Activated CD8-positive, alpha-beta memory T cell treated with anti-CD3 and anti-CD28 coated beads, Interleukin-2, amount 10 ng/mL, durations not matched to agents 7 days and 5 days (primary cell): ENCODE data around the gene PPP5C. TPM values are rescaled to one million over a fixed set of nuclear protein-coding genes. Genes with fewer than 3 reads are reported as not detected.
"Not testable (repeated sequence)": the region's sequence is repeated elsewhere in the genome, so short reads cannot be mapped to it uniquely, and the experiment has no call there.

Source experiments
- ATAC-seq: fragments of 150-1000 bp; cut with Tn5 transposase; one replicate; pipeline ENCODE4 v1.10.0; 2021; ENCODE audit warnings: moderate library complexity
- CTCF ChIA-PET: fragments of 350-600 bp; sonication (Branson Sonifier 250); formaldehyde crosslinking; loops from one replicate; lab custom pipeline; 2021; ENCODE audit warnings: antibody characterized with exemption; lab: Charles Lee
- DNase-seq: peaks from one replicate; pipeline ENCODE4 v3.0.0-alpha.2; 2020
- H3K27ac Mint-ChIP-seq: one replicate; pipeline ENCODE4 v1.8.0; 2021; ENCODE audit warnings: mild to moderate bottlenecking, mixed read lengths
- H3K27me3 Mint-ChIP-seq: one replicate; pipeline ENCODE4 v1.8.0; 2021; ENCODE audit warnings: mixed read lengths
- H3K36me3 Mint-ChIP-seq: one replicate; pipeline ENCODE4 v1.8.0; 2021; ENCODE audit warnings: mild to moderate bottlenecking, mixed read lengths
- H3K4me1 Mint-ChIP-seq: one replicate; pipeline ENCODE4 v1.8.0; 2021; ENCODE audit warnings: mixed read lengths
- H3K4me3 Mint-ChIP-seq: one replicate; pipeline ENCODE4 v1.8.0; 2021; ENCODE audit warnings: mild to moderate bottlenecking, moderate library complexity, mixed read lengths
- H3K9me3 Mint-ChIP-seq: one replicate; pipeline ENCODE4 v1.8.0; 2022; ENCODE audit warnings: low read depth, mixed read lengths
- total RNA-seq, 2 experiments: library from RNA; stranded (reverse); gene quantifications; one replicate each; pipeline ENCODE4 v1.2.3, GENCODE V29; 2021

The PPP5C gene
- total RNA-seq, 2 experiments from 2014 or later, result 99.2 to 110 TPM

DNA sequence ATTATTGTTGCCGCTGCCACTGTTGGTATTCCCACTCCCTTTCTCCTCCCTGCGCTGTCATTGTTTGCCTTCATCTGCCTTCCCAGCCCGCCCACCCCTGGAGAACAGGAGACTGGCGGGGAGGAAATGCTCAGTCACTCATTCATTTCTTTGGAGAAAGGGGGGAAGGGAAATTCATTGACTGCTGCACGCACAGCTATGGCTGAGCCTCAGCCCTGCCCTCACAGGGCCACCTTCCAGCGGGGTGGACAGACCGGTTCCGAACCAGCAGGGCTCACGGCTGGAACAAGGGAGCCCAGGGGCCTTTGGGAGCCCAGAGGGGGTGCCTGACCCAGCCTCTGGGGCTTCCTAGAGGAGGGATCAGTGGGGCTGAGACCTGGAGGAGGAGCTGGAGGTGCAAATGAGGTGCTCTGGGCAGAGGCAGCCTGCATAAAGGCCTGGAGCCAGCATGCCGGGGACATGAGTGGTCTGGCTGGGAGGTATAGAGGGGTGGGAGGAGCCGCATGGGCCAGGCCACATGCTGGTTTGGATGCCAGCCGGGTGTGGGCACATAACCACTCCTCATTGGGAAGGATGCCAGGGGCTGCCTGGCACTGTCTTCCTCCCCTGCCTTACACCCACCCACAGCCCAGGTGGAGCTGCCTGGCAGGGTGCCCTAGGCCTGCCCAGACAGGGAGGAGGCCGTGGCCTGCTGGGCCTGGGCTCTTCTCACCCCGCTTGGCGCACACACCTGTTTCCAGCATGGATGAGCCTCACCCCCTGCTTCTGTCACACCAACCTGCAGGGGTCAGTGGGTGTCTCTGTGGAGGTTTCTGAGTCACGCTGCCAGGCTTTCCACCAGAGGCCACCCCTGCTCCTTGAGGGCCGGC is 26.8 kb downstream of the PPP5C start:
- Mint-ChIP-seq H3K4me3 (no peak overlapping the region), H3K36me3 (peaks cover 26% of the 10 kb centered on the region), H3K9me3 (no peaks in the 10 kb centered on the region), H3K4me1 (peaks cover 21% of the 10 kb centered on the region), H3K27ac (no peak overlapping the region), H3K27me3 (no peaks in the 10 kb centered on the region)
- ATAC-seq (no peak), DNase-seq (peak; percentile 22)
- CTCF ChIA-PET, result no interaction called here

- no peak overlapping the region for H3K4me3 Mint-ChIP-seq
- ATAC-seq, result no peak
- no peak overlapping the region for H3K27ac Mint-ChIP-seq
- H3K27me3 Mint-ChIP-seq, result no peaks in the 10 kb centered on the region
- peaks cover 28% of the 10 kb centered on the region for H3K36me3 Mint-ChIP-seq
- H3K9me3 Mint-ChIP-seq, result no peaks in the 10 kb centered on the region
- peak; percentile 19 for DNase-seq
- CTCF ChIA-PET, result no interaction called here
- peaks cover 18% of the 10 kb centered on the region for H3K4me1 Mint-ChIP-seq
These were observed 27.9 kb downstream of the PPP5C start for GRCh38 chr19:46374536-46375475.

- H3K36me3 Mint-ChIP-seq, result peaks cover 32% of the 10 kb centered on the region
- H3K4me3 Mint-ChIP-seq, DNase-seq, H3K27ac Mint-ChIP-seq, CTCF ChIA-PET, ATAC-seq, H3K27me3 Mint-ChIP-seq, H3K9me3 Mint-ChIP-seq: not testable (repeated sequence)
- peaks cover 15% of the 10 kb centered on the region for H3K4me1 Mint-ChIP-seq
These were observed 28.7 kb downstream of the PPP5C start for GRCh38 chr19:46375476-46376067.

GRCh38 chr19:46376241-46377153 is 29.6 kb downstream of the PPP5C start:
- no peak overlapping the region for H3K27ac Mint-ChIP-seq
- no peak overlapping the region for H3K4me3 Mint-ChIP-seq
- CTCF ChIA-PET, result interaction anchor here (1.5 kb wide), 1 partner anchor 27 kb away, joined by 4 read pairs; no protein-coding TSS in a partner anchor
- peaks cover 8% of the 10 kb centered on the region for H3K4me1 Mint-ChIP-seq
- no peaks in the 10 kb centered on the region for H3K27me3 Mint-ChIP-seq
- peaks cover 39% of the 10 kb centered on the region for H3K36me3 Mint-ChIP-seq
- H3K9me3 Mint-ChIP-seq, result no peaks in the 10 kb centered on the region
- DNase-seq (no peak), ATAC-seq (no peak)

DNA sequence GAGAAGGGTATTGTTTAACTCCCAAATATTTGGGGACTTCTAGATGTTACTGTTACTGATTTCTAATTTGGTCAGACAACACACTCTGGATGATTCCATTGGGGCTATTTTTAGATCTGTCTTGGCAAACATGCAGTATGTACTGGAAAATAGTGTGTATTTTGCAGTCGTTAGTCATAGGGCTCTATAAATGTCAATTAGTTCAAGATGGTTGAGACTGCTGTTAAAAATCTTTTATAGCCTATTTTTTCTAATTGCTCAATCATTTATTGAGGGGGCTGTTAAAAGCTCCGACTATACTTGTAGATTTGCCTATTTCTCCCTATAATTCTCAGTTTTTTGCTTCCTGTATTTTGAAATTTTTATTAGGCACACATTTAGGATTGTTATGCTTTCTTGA is 31.4 kb downstream of the PPP5C start:
- H3K4me3 Mint-ChIP-seq, result no peak overlapping the region
- no peaks in the 10 kb centered on the region for H3K27me3 Mint-ChIP-seq
- H3K9me3 Mint-ChIP-seq, result no peaks in the 10 kb centered on the region
- peaks cover 51% of the 10 kb centered on the region for H3K36me3 Mint-ChIP-seq
- DNase-seq (no peak), ATAC-seq (no peak)
- H3K4me1 Mint-ChIP-seq, result no peaks in the 10 kb centered on the region
- H3K27ac Mint-ChIP-seq, result no peak overlapping the region
- CTCF ChIA-PET, result interaction anchor here (1.4 to 1.5 kb wide), 2 partner anchors 10 to 25 kb away, joined by 3 to 4 read pairs; no protein-coding TSS in a partner anchor

DNA sequence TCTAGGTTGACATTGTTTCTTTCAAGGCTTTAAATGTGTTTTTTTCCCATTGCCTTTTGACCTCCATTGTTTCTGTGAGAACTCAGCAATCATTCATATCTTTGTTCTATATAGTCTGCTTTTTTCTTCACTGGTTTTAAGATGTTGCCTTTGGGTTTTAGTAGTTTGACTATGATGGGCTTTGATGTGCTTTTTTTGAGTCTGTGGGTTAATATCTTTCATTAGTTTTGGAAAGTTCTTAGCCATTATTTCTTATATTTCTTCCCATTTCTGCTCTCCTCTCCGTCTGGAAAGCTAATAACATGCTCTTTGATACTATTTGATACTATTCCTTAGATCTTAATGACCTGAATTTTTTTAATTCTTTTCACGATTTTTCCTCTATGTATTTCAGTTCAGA is 33.8 kb downstream of the PPP5C start:
- no peaks in the 10 kb centered on the region for H3K27me3 Mint-ChIP-seq

DNA sequence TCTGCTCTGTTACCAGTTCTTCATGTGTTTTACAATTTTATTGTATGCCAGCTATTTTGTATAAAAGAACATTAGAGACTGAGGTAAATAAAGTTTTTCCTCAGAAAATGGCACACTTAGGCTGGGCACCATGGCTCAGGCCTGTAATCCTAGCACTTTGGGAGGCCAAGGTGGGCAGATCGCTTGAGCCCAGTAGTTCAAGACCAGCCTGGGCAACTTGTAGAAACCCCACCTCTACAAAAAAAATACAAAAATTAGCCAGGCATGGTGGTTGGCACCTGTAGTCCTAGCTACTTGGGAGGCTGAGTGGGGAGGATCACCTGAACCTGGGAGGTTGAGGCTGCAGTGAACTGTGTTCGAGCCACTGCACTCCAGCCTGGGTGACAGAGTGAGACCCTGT is 34.5 kb downstream of the PPP5C start:
- ATAC-seq (no peak), DNase-seq (no peak)
- no peak overlapping the region for H3K27ac Mint-ChIP-seq
- no peak overlapping the region for H3K4me3 Mint-ChIP-seq
- H3K27me3 Mint-ChIP-seq, result no peaks in the 10 kb centered on the region
- CTCF ChIA-PET, result interaction anchor here (0.8 kb wide), 1 partner anchor 562 kb away, joined by 3 read pairs; no protein-coding TSS in a partner anchor
- peaks cover 54% of the 10 kb centered on the region for H3K36me3 Mint-ChIP-seq
- H3K4me1 Mint-ChIP-seq, result no peaks in the 10 kb centered on the region
- no peaks in the 10 kb centered on the region for H3K9me3 Mint-ChIP-seq

More for the DNA sequence above, 33.8 kb downstream of the PPP5C start:
- no peak overlapping the region for H3K27ac Mint-ChIP-seq
- no peak overlapping the region for H3K4me3 Mint-ChIP-seq
- ATAC-seq (no peak), DNase-seq (no peak)
- H3K4me1 Mint-ChIP-seq, result no peaks in the 10 kb centered on the region
- H3K9me3 Mint-ChIP-seq, result no peaks in the 10 kb centered on the region
- CTCF ChIA-PET, result no interaction called here
- H3K36me3 Mint-ChIP-seq, result peaks cover 59% of the 10 kb centered on the region

GRCh38 chr19:46381756-46382345 is 35.0 kb downstream of the PPP5C start:
- Mint-ChIP-seq H3K4me1 (no peaks in the 10 kb centered on the region), H3K36me3 (peaks cover 51% of the 10 kb centered on the region), H3K9me3 (no peaks in the 10 kb centered on the region), H3K27me3 (no peaks in the 10 kb centered on the region), H3K27ac (no peak overlapping the region), H3K4me3 (no peak overlapping the region)
- DNase-seq (no peak), ATAC-seq (no peak)
- CTCF ChIA-PET, result interaction anchor here (0.8 kb wide), 1 partner anchor 562 kb away, joined by 3 read pairs; no protein-coding TSS in a partner anchor

DNA sequence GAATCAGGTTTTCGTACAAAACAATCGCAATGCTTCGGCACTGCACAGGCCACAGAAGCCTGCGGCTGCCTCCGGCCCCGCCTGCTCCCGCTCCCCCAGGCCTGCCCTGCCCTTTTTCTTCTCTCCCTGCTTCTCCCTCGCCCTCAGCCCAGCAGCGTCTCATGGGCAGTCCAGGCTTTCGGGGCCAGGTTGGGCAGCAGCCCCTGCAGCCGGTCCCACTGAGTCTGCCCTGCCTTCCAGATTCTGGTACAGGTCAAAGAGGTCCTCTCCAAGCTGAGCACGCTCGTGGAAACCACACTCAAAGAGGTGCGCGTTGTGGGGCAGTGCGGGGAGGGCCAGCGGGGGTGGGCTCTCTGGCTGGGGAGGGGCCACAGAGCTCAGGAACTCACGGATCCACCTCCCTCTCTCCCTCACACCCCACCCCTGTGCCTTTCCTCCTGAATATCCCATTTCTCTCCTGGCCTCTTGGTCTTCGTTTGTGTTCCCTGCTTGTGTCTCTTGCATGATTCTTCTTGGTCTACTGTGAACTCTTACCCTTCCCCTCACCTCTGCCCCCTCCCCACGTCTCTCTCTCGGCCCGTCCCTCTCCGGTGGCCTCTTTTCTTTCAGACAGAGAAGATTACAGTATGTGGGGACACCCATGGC is 36.4 kb downstream of the PPP5C start:
- DNase-seq, result no peak
- Mint-ChIP-seq H3K9me3 (no peaks in the 10 kb centered on the region), H3K4me3 (no peak overlapping the region), H3K27ac (no peak overlapping the region), H3K27me3 (no peaks in the 10 kb centered on the region), H3K36me3 (peaks cover 54% of the 10 kb centered on the region), H3K4me1 (no peaks in the 10 kb centered on the region)
- CTCF ChIA-PET, result no interaction called here
- no peak for ATAC-seq

GRCh38 chr19:46383846-46384245 is 37.0 kb downstream of the PPP5C start:
- CTCF ChIA-PET, result no interaction called here
- Mint-ChIP-seq H3K27ac (no peak overlapping the region), H3K27me3 (no peaks in the 10 kb centered on the region), H3K4me1 (no peaks in the 10 kb centered on the region), H3K4me3 (no peak overlapping the region), H3K9me3 (no peaks in the 10 kb centered on the region), H3K36me3 (peaks cover 58% of the 10 kb centered on the region)
- DNase-seq, result no peak
- ATAC-seq, result no peak

GRCh38 chr19:46384396-46384795 is 37.5 kb downstream of the PPP5C start:
- no peaks in the 10 kb centered on the region for H3K4me1 Mint-ChIP-seq
- DNase-seq (no peak), ATAC-seq (no peak)
- H3K36me3 Mint-ChIP-seq, result peaks cover 62% of the 10 kb centered on the region
- H3K4me3 Mint-ChIP-seq, result no peak overlapping the region
- no peaks in the 10 kb centered on the region for H3K27me3 Mint-ChIP-seq
- no peak overlapping the region for H3K27ac Mint-ChIP-seq
- no peaks in the 10 kb centered on the region for H3K9me3 Mint-ChIP-seq
- CTCF ChIA-PET, result interaction anchor here (3.3 kb wide), 1 partner anchor 11 kb away, joined by 20 read pairs; no protein-coding TSS in a partner anchor
